Calu3 (cell line): ENCODE data around the gene DCD. TPM values are rescaled to one million over a fixed set of nuclear protein-coding genes. Genes with fewer than 3 reads are reported as not detected.

Experiments
- BruUV-seq: library from RNA; stranded (reverse); fragments of 400-500 nt; replicated peaks from 2 replicates; lab custom pipeline; 2021; lab: Mats Ljungman, UMichigan
- CTCF ChIA-PET: fragments of 300-600 bp; sonication (Branson Sonifier 250); formaldehyde crosslinking; loops from one replicate; lab custom pipeline; 2022; ENCODE audit warnings: antibody characterized with exemption; lab: Charles Lee
- DNase-seq: peaks from one replicate; pipeline ENCODE4 v3.0.0; 2022
- H3K27ac Mint-ChIP-seq: one replicate; pipeline ENCODE4 v1.8.0; 2022; ENCODE audit warnings: mixed read lengths; ENCODE audit not compliant: unreplicated experiment
- H3K27me3 Mint-ChIP-seq: one replicate; pipeline ENCODE4 v1.8.0; 2022; ENCODE audit warnings: mixed read lengths; ENCODE audit not compliant: unreplicated experiment
- H3K36me3 Mint-ChIP-seq: one replicate; pipeline ENCODE4 v1.8.0; 2022; ENCODE audit warnings: mild to moderate bottlenecking, moderate library complexity, mixed read lengths; ENCODE audit not compliant: insufficient read depth, unreplicated experiment
- H3K4me1 Mint-ChIP-seq: one replicate; pipeline ENCODE4 v1.8.0; 2022; ENCODE audit warnings: mild to moderate bottlenecking, low read depth, mixed read lengths; ENCODE audit not compliant: unreplicated experiment
- H3K4me3 Mint-ChIP-seq: one replicate; pipeline ENCODE4 v1.8.0; 2022; ENCODE audit warnings: mild to moderate bottlenecking, low read depth, moderate library complexity, mixed read lengths; ENCODE audit not compliant: unreplicated experiment
- H3K9me3 Mint-ChIP-seq: one replicate; pipeline ENCODE4 v1.8.0; 2022; ENCODE audit warnings: low read depth, mixed read lengths; ENCODE audit not compliant: unreplicated experiment
- CTCF ChIP-seq: fragments of 200-600 bp; IDR thresholded peaks from one replicate; pipeline ENCODE4 v1.8.0; 2022; ENCODE audit warnings: antibody characterized with exemption; ENCODE audit not compliant: unreplicated experiment
- intact Hi-C: fragments of 100-400 bp; cut with micrococcal nuclease; formaldehyde crosslinking; loops from one replicate; pipeline ENCODE4 v1.10.0; 2022; ENCODE audit not compliant: unreplicated experiment
- total RNA-seq: library from RNA; stranded (reverse); gene quantifications from 2 replicates; pipeline ENCODE4 v1.2.3, GENCODE V29; 2022

DCD gene
- total RNA-seq, 1 experiment from 2014 or later: not detected

- Mint-ChIP-seq H3K9me3 (no peaks in the 10 kb centered on the region), H3K27me3 (peaks cover 73% of the 10 kb centered on the region), H3K4me3 (no peak overlapping the region), H3K4me1 (peaks cover 1% of the 10 kb centered on the region), H3K27ac (no peak overlapping the region), H3K36me3 (no peaks in the 10 kb centered on the region)
- no peak for DNase-seq
- BruUV-seq: no TSS peak
- intact Hi-C loops: no loop called here
- TF ChIP-seq CTCF: no peak
- CTCF ChIA-PET: no interaction called here
Measured at GRCh38 chr12:54608156-54608555, 40.0 kb downstream of the DCD start.

GRCh38 chr12:54606556-54606955 lies 41.6 kb downstream of the DCD start:
- Mint-ChIP-seq H3K9me3 (no peaks in the 10 kb centered on the region), H3K27ac (no peak overlapping the region), H3K36me3 (no peaks in the 10 kb centered on the region), H3K4me1 (peaks cover 8% of the 10 kb centered on the region), H3K27me3 (peaks cover 57% of the 10 kb centered on the region), H3K4me3 (no peak overlapping the region)
- TF ChIP-seq CTCF: no peak
- intact Hi-C loops: no loop called here
- BruUV-seq: no TSS peak
- no peak for DNase-seq
- CTCF ChIA-PET: no interaction called here

DNA sequence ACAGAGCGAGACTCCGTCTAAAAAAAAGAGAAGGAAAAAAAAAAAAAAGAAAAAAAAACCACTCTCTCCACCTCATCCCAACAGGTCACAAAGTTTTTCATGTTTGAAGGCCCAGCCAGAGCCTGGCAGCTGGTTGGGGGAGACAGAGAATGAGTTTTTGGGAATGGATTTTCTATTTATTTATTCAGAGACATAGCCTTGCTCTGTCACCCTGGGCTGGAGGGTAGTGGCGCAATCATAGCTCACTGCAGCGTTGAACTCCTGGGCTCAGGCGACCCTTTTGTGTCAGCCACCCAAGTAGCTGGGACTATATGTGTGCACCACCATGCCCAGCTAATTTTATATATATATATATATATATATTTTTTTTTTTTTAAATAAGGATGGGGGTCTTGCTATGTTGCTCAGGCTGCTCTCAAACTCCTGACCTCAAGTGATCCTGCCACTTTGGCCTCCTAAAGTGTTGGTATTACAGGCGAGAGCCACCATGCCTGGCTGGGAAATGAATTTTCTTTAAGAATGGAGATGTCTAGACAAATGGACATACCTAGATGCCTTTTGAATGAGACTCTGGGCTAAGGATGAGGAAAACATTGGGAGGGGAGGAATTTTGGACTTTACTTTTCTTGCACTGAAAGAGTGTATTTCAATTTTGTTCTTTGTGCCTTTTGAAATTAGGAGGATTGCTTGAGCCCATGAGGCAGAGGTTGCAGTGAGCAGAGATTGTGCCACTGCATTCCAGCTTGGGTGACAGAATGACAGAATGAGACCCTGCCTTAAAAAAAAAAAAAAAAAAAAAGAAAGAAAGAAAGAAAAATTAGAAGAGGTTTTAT lies 42.8 kb downstream of the DCD start:
- Mint-ChIP-seq H3K4me3 (no peak overlapping the region), H3K27ac (no peak overlapping the region), H3K36me3 (no peaks in the 10 kb centered on the region), H3K9me3 (no peaks in the 10 kb centered on the region), H3K4me1 (peaks cover 8% of the 10 kb centered on the region), H3K27me3 (peaks cover 55% of the 10 kb centered on the region)
- CTCF ChIA-PET: interaction anchor here (0.6 to 0.7 kb wide), 2 partner anchors 22 to 711 kb away, joined by 3 read pairs; no protein-coding TSS in a partner anchor
- TF ChIP-seq CTCF: no peak
- DNase-seq: no peak
- intact Hi-C loops: no loop called here
- no TSS peak for BruUV-seq

- H3K4me1 Mint-ChIP-seq: peaks cover 8% of the 10 kb centered on the region
- no peak overlapping the region for H3K27ac Mint-ChIP-seq
- no peak overlapping the region for H3K4me3 Mint-ChIP-seq
- CTCF ChIA-PET: interaction anchor here (0.6 kb wide), 1 partner anchor 89 kb away, joined by 5 read pairs; no protein-coding TSS in a partner anchor
- DNase-seq: no peak
- no peaks in the 10 kb centered on the region for H3K36me3 Mint-ChIP-seq
- no peaks in the 10 kb centered on the region for H3K9me3 Mint-ChIP-seq
- TF ChIP-seq CTCF: no peak
- H3K27me3 Mint-ChIP-seq: peaks cover 55% of the 10 kb centered on the region
- intact Hi-C loops: no loop called here
- BruUV-seq: no TSS peak
Measured at GRCh38 chr12:54604436-54604835, 43.7 kb downstream of the DCD start.
